Kidney epithelial cell (primary cell): ENCODE data around the gene SYNDIG1. TPM values are rescaled to one million over a fixed set of nuclear protein-coding genes. Genes with fewer than 3 reads are reported as not detected.

Experiments used
- DNase-seq: peaks from one replicate; pipeline ENCODE4 v3.0.0-alpha.2; 2010; ENCODE audit warnings: low read depth
- H3K27me3 ChIP-seq: 2 replicates; pipeline ENCODE4 v1.6.0; 2011; ENCODE audit warnings: low read length; ENCODE audit not compliant: control insufficient read depth, insufficient read depth
- H3K36me3 ChIP-seq: 2 replicates; pipeline ENCODE4 v1.5.1; 2011; ENCODE audit warnings: low read length; ENCODE audit not compliant: control insufficient read depth, insufficient read depth
- H3K4me3 ChIP-seq: 2 replicates; pipeline ENCODE4 v1.5.1; 2011; ENCODE audit warnings: low read depth, mild to moderate bottlenecking, control low read depth, low read length
- CTCF ChIP-seq: IDR thresholded peaks from 2 replicates; pipeline ENCODE4 v1.5.1; 2011; ENCODE audit warnings: mild to moderate bottlenecking, moderate library complexity, low read length, control low read depth, inconsistent platforms; ENCODE audit not compliant: insufficient read depth, poor library complexity, severe bottlenecking
- total RNA-seq: library from RNA; depleted of rRNA; stranded (reverse); fragments of >200 nt; gene quantifications from 2 replicates; pipeline ENCODE4 v1.2.3, GENCODE V29; 2015

SYNDIG1 gene
- total RNA-seq, 1 donor from 2014 or later = 0.67 TPM

GRCh38 chr20:24667689-24668383 lies 198.4 kb downstream of the SYNDIG1 start:
- H3K4me3 ChIP-seq = no peak overlapping the region
- H3K27me3 ChIP-seq = no peaks in the 10 kb centered on the region
- DNase-seq = no peak
- no peak for TF ChIP-seq CTCF
- H3K36me3 ChIP-seq = no peaks in the 10 kb centered on the region

- no peak overlapping the region for H3K4me3 ChIP-seq
- TF ChIP-seq CTCF = no peak
- no peak for DNase-seq
Measured at GRCh38 chr20:24668384-24668702, 198.9 kb downstream of the SYNDIG1 start.

GRCh38 chr20:24668791-24669190 lies 199.4 kb downstream of the SYNDIG1 start:
- no peak for DNase-seq
- TF ChIP-seq CTCF = no peak
- Histone ChIP-seq H3K36me3 (no peaks in the 10 kb centered on the region), H3K4me3 (no peak overlapping the region), H3K27me3 (no peaks in the 10 kb centered on the region)

More at GRCh38 chr20:24668384-24668702, 198.9 kb downstream of the SYNDIG1 start:
- Histone ChIP-seq H3K36me3 (no peaks in the 10 kb centered on the region), H3K27me3 (no peaks in the 10 kb centered on the region)

GRCh38 chr20:24669701-24670100 lies 200.3 kb downstream of the SYNDIG1 start:
- no peaks in the 10 kb centered on the region for H3K36me3 ChIP-seq
- no peak for TF ChIP-seq CTCF
- no peaks in the 10 kb centered on the region for H3K27me3 ChIP-seq
- no peak overlapping the region for H3K4me3 ChIP-seq
- no peak for DNase-seq

- Histone ChIP-seq H3K36me3 (no peaks in the 10 kb centered on the region), H3K27me3 (no peaks in the 10 kb centered on the region), H3K4me3 (no peak overlapping the region)
- no peak for DNase-seq
- no peak for TF ChIP-seq CTCF
Measured at GRCh38 chr20:24670341-24670872, 201.0 kb downstream of the SYNDIG1 start.

GRCh38 chr20:24670981-24671380 lies 201.6 kb downstream of the SYNDIG1 start:
- Histone ChIP-seq H3K36me3 (no peaks in the 10 kb centered on the region), H3K4me3 (no peak overlapping the region), H3K27me3 (no peaks in the 10 kb centered on the region)
- TF ChIP-seq CTCF = no peak
- no peak for DNase-seq
